Right lobe of liver (tissue), 6 donors: ENCODE data around the gene KRCC1. TPM values are rescaled to one million over a fixed set of nuclear protein-coding genes. Genes with fewer than 3 reads are reported as not detected.
A peak's percentile ranks its signal among the peaks of the same experiment; 100 is the strongest.
"Not testable (repeated sequence)": the region's sequence is repeated elsewhere in the genome, so short reads cannot be mapped to it uniquely, and the experiment has no call there.

Experiments used
- ATAC-seq, 4 donors: fragments of 200-7000 bp; cut with Tn5 transposase; one replicate each; pipeline ENCODE4 v1.9.1; 2020; ENCODE audit warnings: mild to moderate bottlenecking in 4 of 4, moderate library complexity in 4 of 4
- DNase-seq, 3 donors: peaks; one replicate each; pipeline ENCODE4 v3.0.0-alpha.2; 2020
- H3K27ac ChIP-seq, 3 donors: fragments of 200-600 bp; one replicate each; pipeline ENCODE4 v1.8.0; 2022
- H3K27me3 ChIP-seq, 2 donors: fragments of 200-600 bp; one replicate each; pipeline ENCODE4 v1.8.0; 2022
- H3K36me3 ChIP-seq, 4 donors: fragments of 200-600 bp; sonication (generic) in 1 of 4; one replicate each; pipeline versions ENCODE4 v1.5.1 to v1.8.0; 2017 to 2022; ENCODE audit warnings: control low read depth in 1 of 4
- H3K4me1 ChIP-seq, 4 donors: fragments of 200-600 bp; sonication (generic) in 1 of 4; one replicate each; pipeline versions ENCODE4 v1.5.1 to v1.8.0; 2017 to 2022; ENCODE audit warnings: control low read depth in 1 of 4
- H3K4me3 ChIP-seq, 3 donors: fragments of 200-600 bp; one replicate each; pipeline ENCODE4 v1.8.0; 2022
- H3K9me3 ChIP-seq, 4 donors: fragments of 200-600 bp; sonication (generic) in 1 of 4; one replicate each; pipeline versions ENCODE4 v1.5.1 to v1.8.0; 2017 to 2022; ENCODE audit warnings: control low read depth in 1 of 4
- CTCF ChIP-seq, 4 donors: fragments of 200-600 bp in 3 of 4; fragments of 450-650 bp in 1 of 4; IDR thresholded peaks; one replicate each; pipeline versions ENCODE4 v1.5.1 to v1.8.0; 2016 to 2022; ENCODE audit warnings: antibody characterized with exemption in 4 of 4, mild to moderate bottlenecking in 2 of 4
- POLR2A ChIP-seq: fragments of 450-650 bp; IDR thresholded peaks from one replicate; pipeline ENCODE4 v1.6.1; 2017; ENCODE audit warnings: antibody characterized with exemption, mild to moderate bottlenecking
- WGBS: methylation state at CpG from one replicate; pipeline ENCODE4 v1.1.6; 2018; ENCODE audit warnings: low coverage, low lambda C conversion rate; ENCODE audit not compliant: insufficient coverage; ENCODE audit errors: missing lambda C conversion rate; 5-methylcytosine and 5-hydroxymethylcytosine counted together
- intact Hi-C, 2 donors: fragments of 100-400 bp; cut with DNase I; formaldehyde crosslinking; loops; one replicate each; pipeline versions ENCODE4 v1.11.2 to v1.14.1; 2022
- total RNA-seq, 6 experiments: library from RNA; depleted of rRNA in 2 of 6; stranded (reverse); fragments of >200 nt in 2 of 6; fragmentation: NEBNext Ultra II Directional in 3 of 6; extraction: Animal tissue kit (Norgen Biotek cat#: 25700) in 3 of 6; gene quantifications; one replicate each; pipeline versions ENCODE4 v1.1.0 to v1.2.4, GENCODE V29; 2016 to 2023
- donor health status: DM: no; HTN: yes; CAD: no.
- donor health status: DM: no; HTN: no; CAD: no.
- donor health status: DM: no; HTN: no; CAD: no.
- donor health status: DM: no; HTN: yes; CAD: no.
- donor health status: DM: no; HTN: yes; CAD: no.

The KRCC1 gene
- total RNA-seq, 6 experiments from 2014 or later = 9.3 to 17.1 (median 11.5) TPM

DNA sequence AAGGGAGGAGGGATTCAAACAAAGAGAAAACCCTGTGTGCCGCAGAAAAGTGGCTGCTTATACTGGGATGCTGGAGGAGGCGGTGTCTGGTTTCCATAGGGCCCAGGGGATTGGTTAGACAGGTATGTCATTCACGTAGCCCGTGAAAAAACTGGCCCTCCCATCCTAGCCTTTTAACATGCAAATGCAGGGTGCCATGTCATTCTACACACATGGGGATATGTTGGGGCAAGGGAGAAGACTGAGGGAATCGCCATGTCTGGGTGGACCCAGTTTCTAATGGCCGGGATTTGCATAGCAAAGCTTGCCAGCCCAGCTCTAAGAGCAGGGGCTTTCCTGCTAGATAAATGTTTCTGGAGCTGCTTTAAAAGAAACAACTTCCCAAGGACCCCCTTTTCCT lies 31.1 kb downstream of the KRCC1 start:
- peaks cover 0 to 12% (median 5%) of the 10 kb centered on the region in 4 donors for H3K36me3 ChIP-seq
- no peak for TF ChIP-seq CTCF (IDR thresholded peaks at IDR 0.05)
- no peak for TF ChIP-seq POLR2A
- DNase-seq (no peak), ATAC-seq (no peak)
- no peaks in the 10 kb centered on the region for H3K9me3 ChIP-seq
- no peaks in the 10 kb centered on the region for H3K27me3 ChIP-seq
- no peak overlapping the region for H3K27ac ChIP-seq
- WGBS = 88% methylated on average over 4 of the region's 6 CpGs
- no peaks in the 10 kb centered on the region for H3K4me1 ChIP-seq
- H3K4me3 ChIP-seq = no peak overlapping the region
- intact Hi-C loops = no loop called here

GRCh38 chr2:88022669-88022921 lies 33.0 kb downstream of the KRCC1 start:
- Histone ChIP-seq H3K27ac (no peak overlapping the region), H3K4me3 (no peak overlapping the region), H3K27me3 (no peaks in the 10 kb centered on the region), H3K9me3 (no peaks in the 10 kb centered on the region), H3K36me3 (peaks cover 0 to 1% (median 0%) of the 10 kb centered on the region in 4 donors), H3K4me1 (peaks cover 0 to 6% (median 0%) of the 10 kb centered on the region in 4 donors)
- WGBS = 81% methylated on average over 5 of the region's 5 CpGs
- DNase-seq (no peak), ATAC-seq (no peak)
- no peak for TF ChIP-seq CTCF (IDR thresholded peaks at IDR 0.05)
- TF ChIP-seq POLR2A = no peak
- intact Hi-C loops = no loop called here

GRCh38 chr2:88019985-88020384 lies 35.6 kb downstream of the KRCC1 start:
- Histone ChIP-seq H3K27me3 (no peaks in the 10 kb centered on the region), H3K4me1 (peaks cover 0 to 15% (median 0%) of the 10 kb centered on the region in 4 donors), H3K27ac (no peak overlapping the region), H3K4me3 (no peak overlapping the region), H3K9me3 (no peaks in the 10 kb centered on the region), H3K36me3 (no peaks in the 10 kb centered on the region)
- DNase-seq (no peak), ATAC-seq (no peak)
- no peak for TF ChIP-seq POLR2A
- no peak for TF ChIP-seq CTCF (IDR thresholded peaks at IDR 0.05)
- 83% methylated on average over 3 of the region's 3 CpGs for WGBS
- intact Hi-C loops = no loop called here

GRCh38 chr2:88018909-88019308 lies 36.7 kb downstream of the KRCC1 start:
- Histone ChIP-seq H3K27me3 (no peaks in the 10 kb centered on the region), H3K9me3 (no peaks in the 10 kb centered on the region), H3K4me3 (no peak overlapping the region), H3K36me3 (no peaks in the 10 kb centered on the region), H3K27ac (no peak overlapping the region), H3K4me1 (peaks cover 0 to 15% (median 0%) of the 10 kb centered on the region in 4 donors)
- no peak for DNase-seq
- ATAC-seq = no peak
- WGBS = 88% methylated on average over 1 of the region's 6 CpGs
- TF ChIP-seq POLR2A (no peak), CTCF (IDR thresholded peaks at IDR 0.05) (no peak)
- intact Hi-C loops = no loop called here

DNA sequence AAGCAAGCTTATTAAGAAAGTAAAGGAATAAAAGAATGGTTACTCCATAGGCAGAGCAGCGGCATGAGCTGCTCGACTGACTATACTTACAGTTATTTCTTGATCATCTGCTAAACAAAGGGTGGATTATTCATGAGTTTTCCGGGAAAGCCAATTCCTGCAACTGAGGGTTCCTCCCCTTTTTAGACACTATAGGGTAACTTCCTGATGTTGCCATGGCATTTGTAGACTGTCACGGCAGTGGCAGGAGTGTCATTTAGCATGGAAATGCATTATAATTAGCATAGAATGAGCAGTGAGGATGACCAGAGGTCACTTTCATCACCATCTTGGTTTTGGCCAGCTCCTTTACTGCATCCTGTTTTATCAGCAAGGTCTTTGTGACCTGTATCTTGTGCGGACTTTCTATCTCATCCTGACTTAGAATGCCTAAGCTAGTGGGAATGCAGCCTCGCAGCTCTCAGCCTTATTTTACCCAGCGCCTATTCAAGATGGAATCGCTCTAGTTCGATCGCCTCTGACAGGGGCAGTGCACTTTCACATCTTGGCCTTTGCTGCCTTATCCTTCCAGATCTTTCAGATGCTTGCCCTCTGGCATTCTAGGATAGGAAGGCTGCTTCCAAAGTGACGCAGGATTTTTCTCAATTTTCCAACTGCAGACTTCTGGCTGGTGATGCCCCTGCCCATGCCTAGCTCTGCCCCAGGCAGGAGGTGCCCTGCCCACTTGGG lies 37.3 kb downstream of the KRCC1 start:
- peaks cover 0 to 15% (median 0%) of the 10 kb centered on the region in 4 donors for H3K4me1 ChIP-seq
- H3K27me3 ChIP-seq, intact Hi-C loops, H3K36me3 ChIP-seq, DNase-seq, H3K9me3 ChIP-seq, H3K27ac ChIP-seq, ATAC-seq, H3K4me3 ChIP-seq: not testable (repeated sequence)
- WGBS = 95% methylated on average over 6 of the region's 11 CpGs

DNA sequence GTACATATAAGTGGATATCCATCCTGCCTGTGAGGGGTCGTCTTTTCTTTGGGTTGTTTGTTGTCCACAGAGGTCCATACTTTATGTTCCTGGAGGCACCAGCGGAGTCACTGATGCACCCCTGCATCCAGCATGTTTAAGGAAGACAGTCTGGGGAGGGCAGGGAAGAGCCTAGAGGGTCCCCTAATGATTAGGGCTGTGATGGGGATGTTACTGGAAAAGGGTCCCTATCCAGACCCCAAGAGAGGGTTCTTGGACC lies 37.9 kb downstream of the KRCC1 start:
- Histone ChIP-seq H3K4me1 (peaks cover 0 to 15% (median 0%) of the 10 kb centered on the region in 4 donors), H3K27ac (peak overlapping the region in 1 of 3 donors; percentile 92), H3K4me3 (peak overlapping the region; percentile 48 to 73 (median 69))
- WGBS = 80% methylated on average over 1 of the region's 2 CpGs
- intact Hi-C loops, H3K9me3 ChIP-seq, ATAC-seq, H3K27me3 ChIP-seq, H3K36me3 ChIP-seq, DNase-seq: not testable (repeated sequence)
